ENCODE data around the gene PF4V1. TPM values are rescaled to one million over a fixed set of nuclear protein-coding genes. Genes with fewer than 3 reads are reported as not detected.

PF4V1 gene
- total RNA-seq, 2 donors from 2014 or later = not detected

DNA sequence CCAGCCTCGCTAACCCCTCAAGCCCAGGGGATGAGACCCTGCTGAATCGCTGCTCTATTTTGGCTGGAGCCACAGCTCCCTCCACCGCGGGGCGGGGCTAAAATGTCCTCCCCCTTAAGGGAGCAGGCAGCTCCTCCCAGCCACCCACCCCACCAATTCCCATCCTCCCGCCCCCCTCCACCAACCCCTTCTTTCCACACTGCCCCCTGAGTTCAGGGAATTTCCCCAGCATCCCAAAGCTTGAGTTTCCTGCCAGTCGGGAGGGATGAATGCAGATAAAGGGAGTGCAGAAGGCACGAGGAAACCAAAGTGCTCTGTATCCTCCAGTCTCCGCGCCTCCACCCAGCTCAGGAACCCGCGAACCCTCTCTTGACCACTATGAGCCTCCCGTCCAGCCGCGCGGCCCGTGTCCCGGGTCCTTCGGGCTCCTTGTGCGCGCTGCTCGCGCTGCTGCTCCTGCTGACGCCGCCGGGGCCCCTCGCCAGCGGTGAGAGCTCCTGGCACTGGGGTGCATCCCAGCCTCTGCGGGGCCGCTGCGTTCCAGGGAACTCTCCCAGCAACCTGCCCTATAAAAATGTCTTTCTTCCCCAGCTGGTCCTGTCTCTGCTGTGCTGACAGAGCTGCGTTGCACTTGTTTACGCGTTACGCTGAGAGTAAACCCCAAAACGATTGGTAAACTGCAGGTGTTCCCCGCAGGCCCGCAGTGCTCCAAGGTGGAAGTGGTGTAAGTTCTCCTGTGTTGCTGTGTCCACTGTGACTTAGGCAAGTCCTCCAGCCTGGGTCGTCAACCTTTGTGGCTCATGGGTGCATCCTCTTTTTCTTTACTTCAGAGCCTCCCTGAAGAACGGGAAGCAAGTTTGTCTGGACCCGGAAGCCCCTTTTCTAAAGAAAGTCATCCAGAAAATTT is 16.5 kb upstream of the PF4V1 start, which contains the start of gene CXCL6:
Gene CXCL6, plus strand, starts transcription at position 306 of the 907 bp plus-strand sequence. Its CDS starts 73 bp downstream, at position 379.
- H3K9me3 Mint-ChIP-seq = no peaks in the 10 kb centered on the region
- ATAC-seq (replicated peaks) = no peak
- no peaks in the 10 kb centered on the region for H3K4me1 Mint-ChIP-seq
- H3K27ac Mint-ChIP-seq = no peak within 1 kb of the TSS
- no peak within 1 kb of the TSS for H3K4me3 Mint-ChIP-seq
- peaks cover 25% of the 10 kb centered on the region for H3K27me3 Mint-ChIP-seq
- no peaks in the 10 kb centered on the region for H3K36me3 Mint-ChIP-seq (ENCODE audit: low read depth)

DNA sequence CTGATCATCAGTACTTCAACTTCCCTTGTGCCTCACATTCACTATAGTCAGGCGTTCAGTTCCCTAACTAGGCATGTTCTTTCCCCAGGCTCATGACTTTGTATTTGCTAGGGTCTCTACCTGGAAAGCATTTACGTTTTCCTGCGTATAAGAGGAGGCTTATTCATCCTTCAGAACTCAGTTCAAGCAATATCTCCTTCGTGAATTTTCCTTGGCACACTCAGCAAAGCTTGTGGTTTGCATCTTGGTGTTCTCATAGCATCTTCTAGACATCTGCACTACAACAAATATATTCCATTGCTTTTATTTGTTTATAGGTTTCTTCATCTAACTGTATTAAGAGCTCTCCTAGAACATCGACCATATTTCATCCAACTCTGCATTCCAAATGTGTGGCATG is 14.0 kb upstream of the PF4V1 start:
- Mint-ChIP-seq H3K4me1 (no peaks in the 10 kb centered on the region), H3K4me3 (no peak overlapping the region), H3K9me3 (no peaks in the 10 kb centered on the region), H3K27me3 (peaks cover 25% of the 10 kb centered on the region), H3K27ac (no peak overlapping the region), H3K36me3 (ENCODE audit: low read depth) (no peaks in the 10 kb centered on the region)
- ATAC-seq (replicated peaks) = no peak

DNA sequence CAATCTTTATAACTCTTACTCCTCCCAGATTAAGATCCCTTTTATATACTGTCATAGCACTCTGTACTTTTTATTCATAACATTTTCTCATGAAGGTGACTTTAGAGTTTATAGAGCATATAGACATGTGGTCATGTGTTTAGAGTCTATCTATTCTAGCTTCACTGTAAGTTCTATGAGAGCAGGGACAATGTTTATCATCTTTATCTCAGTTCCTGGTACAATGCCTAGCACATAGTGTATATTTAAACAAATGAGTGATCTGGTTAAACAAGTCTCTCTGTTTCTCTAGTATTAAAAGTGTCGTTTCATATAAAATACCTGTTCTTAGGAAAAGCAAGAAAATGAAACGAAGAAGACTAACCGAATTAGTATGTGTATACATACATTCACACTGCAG is 13.4 kb upstream of the PF4V1 start:
- Mint-ChIP-seq H3K27me3 (peaks cover 29% of the 10 kb centered on the region), H3K9me3 (no peaks in the 10 kb centered on the region), H3K4me1 (no peaks in the 10 kb centered on the region), H3K36me3 (ENCODE audit: low read depth) (no peaks in the 10 kb centered on the region), H3K4me3 (no peak overlapping the region), H3K27ac (no peak overlapping the region)
- no peak for ATAC-seq (replicated peaks)

DNA sequence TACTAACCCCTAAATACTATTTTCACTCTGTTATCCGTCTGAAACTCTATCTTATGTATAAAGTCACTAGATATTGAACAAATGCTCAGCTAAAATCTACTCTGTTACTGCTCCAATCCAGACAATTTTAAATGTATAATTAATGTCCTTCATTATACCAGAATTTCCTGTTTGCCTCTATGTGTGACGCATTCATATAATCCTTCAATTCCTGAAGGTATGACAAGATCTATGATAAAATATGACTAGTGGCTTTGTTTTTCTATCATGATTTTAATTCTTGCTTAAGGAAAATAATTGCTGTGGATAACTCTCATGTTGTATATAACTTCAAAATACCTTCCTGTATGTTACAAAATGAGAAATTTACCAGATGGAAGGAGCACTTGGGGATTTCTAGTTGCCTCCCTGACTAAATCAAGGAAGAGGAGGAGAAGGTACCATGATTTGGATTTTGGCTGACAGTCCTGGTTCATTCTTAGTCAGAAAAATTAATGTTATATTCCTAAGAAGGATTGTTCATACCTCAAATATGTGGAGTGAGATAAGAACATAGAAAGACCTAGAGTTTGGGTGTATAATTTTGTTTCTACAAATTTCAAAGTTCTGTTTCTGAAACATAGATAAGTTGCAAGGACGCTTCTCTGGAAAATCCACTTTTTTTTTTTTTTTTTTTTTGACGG is 11.7 kb upstream of the PF4V1 start:
- Mint-ChIP-seq H3K36me3 (ENCODE audit: low read depth) (no peaks in the 10 kb centered on the region), H3K4me3 (no peak overlapping the region), H3K4me1 (no peaks in the 10 kb centered on the region), H3K27ac (no peak overlapping the region), H3K9me3 (no peaks in the 10 kb centered on the region), H3K27me3 (peaks cover 31% of the 10 kb centered on the region)
- no peak for ATAC-seq (replicated peaks)

DNA sequence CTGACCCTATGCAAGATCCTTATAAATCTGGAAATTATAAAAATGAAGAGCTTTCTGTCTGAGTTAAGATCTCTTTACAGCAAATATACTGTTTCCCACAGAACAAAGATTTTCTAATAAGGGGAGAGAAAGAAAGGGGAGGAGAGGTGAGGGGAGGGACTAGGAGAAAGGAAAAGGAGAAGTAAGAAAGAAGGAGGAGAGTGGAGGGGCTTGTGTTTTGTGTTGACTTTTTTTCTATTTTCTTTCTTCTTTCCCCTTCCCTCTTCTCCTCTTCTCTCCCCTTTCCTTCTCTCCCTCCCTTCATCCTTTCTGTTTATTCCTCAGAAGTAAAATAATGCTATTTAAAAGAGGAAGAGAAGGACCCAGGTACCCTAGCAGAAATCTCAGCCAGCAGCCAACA is 10.4 kb upstream of the PF4V1 start:
- H3K9me3 Mint-ChIP-seq = no peaks in the 10 kb centered on the region
- no peak overlapping the region for H3K27ac Mint-ChIP-seq
- H3K4me3 Mint-ChIP-seq = no peak overlapping the region
- H3K27me3 Mint-ChIP-seq = peaks cover 22% of the 10 kb centered on the region
- no peak for ATAC-seq (replicated peaks)
- H3K4me1 Mint-ChIP-seq = no peaks in the 10 kb centered on the region
- no peaks in the 10 kb centered on the region for H3K36me3 Mint-ChIP-seq (ENCODE audit: low read depth)

DNA sequence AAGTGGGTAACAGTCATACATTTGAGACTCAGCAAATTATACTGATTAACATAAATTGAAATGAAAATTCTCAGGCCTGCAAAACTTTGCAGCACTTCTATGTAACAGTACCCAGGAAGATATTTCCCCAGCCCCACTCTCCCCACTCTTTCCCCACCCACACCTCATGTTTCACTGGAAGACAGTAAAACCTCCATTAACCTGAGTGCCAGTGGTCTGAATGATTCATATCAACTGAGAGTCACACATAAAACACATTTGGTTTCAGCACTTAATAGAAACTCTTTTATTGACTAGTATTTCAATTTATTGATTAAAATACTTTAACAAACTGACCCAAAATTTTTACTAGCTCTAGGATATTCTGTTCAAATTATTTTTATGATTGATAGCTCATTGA is 9.7 kb upstream of the PF4V1 start:
- no peak overlapping the region for H3K27ac Mint-ChIP-seq
- H3K27me3 Mint-ChIP-seq = peaks cover 22% of the 10 kb centered on the region
- no peak for ATAC-seq (replicated peaks)
- H3K4me1 Mint-ChIP-seq = no peaks in the 10 kb centered on the region
- H3K9me3 Mint-ChIP-seq = no peaks in the 10 kb centered on the region
- no peak overlapping the region for H3K4me3 Mint-ChIP-seq
- no peaks in the 10 kb centered on the region for H3K36me3 Mint-ChIP-seq (ENCODE audit: low read depth)

DNA sequence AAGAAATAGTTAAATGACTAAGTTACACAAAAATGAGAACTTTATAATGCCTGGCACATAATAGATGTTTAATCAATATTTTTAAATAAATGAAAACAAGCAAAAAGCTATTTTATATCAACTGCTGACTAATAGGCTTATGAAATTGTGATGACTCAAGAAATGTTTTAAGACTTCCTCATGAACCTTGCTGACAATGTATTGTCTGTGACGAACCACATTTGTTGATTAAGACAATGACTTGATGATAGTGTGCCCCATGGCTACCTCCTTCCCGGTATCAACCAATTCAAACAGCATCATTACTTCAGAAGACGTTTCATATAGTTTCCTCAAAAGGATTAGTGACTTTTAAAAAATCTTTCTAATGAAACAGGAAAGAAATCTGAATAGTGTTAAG is 8.8 kb upstream of the PF4V1 start:
- no peaks in the 10 kb centered on the region for H3K4me1 Mint-ChIP-seq
- H3K9me3 Mint-ChIP-seq = no peaks in the 10 kb centered on the region
- no peaks in the 10 kb centered on the region for H3K36me3 Mint-ChIP-seq (ENCODE audit: low read depth)
- peaks cover 15% of the 10 kb centered on the region for H3K27me3 Mint-ChIP-seq
- no peak overlapping the region for H3K27ac Mint-ChIP-seq
- no peak overlapping the region for H3K4me3 Mint-ChIP-seq
- ATAC-seq (replicated peaks) = no peak

DNA sequence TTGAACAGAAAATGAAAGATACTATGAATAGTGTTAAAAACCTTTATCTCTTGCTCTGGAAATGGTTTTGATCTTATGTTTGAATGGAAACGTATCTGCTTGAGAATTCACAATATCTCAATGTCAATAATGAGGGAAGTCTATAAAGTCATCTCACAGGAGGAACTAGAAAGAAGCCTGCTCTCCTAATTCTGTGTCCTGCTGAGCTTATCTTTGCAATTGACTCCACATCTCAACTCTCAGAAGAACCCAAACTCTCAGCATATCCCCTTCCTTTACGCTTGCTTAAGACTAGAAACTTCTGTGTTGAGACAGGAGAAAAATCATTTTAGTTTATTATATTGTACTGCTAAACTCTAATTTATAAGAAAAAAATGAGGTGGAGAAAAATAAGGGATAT is 8.3 kb upstream of the PF4V1 start:
- no peak overlapping the region for H3K27ac Mint-ChIP-seq
- no peaks in the 10 kb centered on the region for H3K36me3 Mint-ChIP-seq (ENCODE audit: low read depth)
- peaks cover 11% of the 10 kb centered on the region for H3K27me3 Mint-ChIP-seq
- no peaks in the 10 kb centered on the region for H3K4me1 Mint-ChIP-seq
- H3K4me3 Mint-ChIP-seq = no peak overlapping the region
- no peak for ATAC-seq (replicated peaks)
- H3K9me3 Mint-ChIP-seq = no peaks in the 10 kb centered on the region

DNA sequence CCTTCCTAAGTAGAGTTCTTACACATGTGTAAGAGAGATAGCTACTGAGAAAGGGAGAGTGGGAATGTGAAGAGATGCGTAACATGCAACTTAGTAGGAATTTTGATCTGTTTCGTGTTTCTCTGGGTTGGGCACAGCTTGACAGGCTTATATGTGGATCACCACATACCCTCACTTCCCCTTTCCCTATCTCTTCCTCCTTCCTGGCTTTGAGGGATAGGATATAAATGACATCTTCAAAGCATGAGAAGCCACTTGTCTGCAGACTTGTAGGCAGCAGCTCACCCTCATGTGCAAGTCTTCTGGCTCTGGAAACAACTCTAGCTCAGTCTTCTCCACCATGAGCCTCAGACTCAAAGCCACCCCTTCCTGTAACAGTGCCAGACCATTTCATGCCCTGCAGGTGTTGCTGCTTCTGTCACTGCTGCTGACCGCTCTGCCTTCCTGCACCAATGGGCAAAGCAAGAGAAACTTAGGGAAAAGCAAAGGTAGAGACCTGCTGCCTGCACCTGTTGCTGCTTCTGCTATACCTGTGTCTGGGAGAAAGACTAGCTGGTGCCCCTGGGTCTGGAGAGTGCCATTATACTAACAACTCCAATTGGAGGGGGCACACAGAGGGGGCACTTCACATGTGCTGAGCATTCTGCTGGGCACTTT is 5.4 kb upstream of the PF4V1 start:
- no peak for ATAC-seq (replicated peaks)
- Mint-ChIP-seq H3K9me3 (no peaks in the 10 kb centered on the region), H3K36me3 (ENCODE audit: low read depth) (no peaks in the 10 kb centered on the region), H3K4me1 (no peaks in the 10 kb centered on the region), H3K4me3 (no peak overlapping the region), H3K27ac (no peak overlapping the region), H3K27me3 (peaks cover 12% of the 10 kb centered on the region)

DNA sequence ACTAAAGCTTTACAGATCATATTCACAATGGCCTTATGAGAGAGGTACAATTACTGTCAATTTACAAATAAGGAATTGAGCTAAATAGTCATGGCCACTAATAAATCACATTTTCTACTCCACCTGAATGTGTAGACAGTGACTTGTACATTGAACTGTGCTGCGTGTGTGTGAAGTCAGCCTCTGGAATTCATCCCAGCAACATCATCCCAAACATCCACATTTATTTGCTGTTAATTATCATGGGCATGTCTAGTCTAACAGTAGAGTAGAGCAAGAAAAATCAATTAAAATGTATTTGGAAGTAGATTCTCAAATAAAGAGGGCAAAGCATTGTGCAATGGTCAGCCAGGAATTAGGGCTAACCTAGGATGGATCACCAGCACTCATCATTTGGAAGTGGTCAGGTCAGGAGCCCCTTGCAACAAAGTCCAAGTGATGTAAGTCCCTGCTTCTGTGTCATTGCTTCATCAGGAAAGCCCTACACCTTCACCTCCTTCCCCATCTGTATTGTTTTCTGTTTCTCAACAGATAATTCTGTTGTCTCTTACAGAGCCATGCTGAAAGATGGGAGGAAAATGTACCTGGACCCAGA is 4.8 kb upstream of the PF4V1 start:
- Mint-ChIP-seq H3K27ac (no peak overlapping the region), H3K27me3 (peaks cover 12% of the 10 kb centered on the region), H3K9me3 (no peaks in the 10 kb centered on the region)

DNA sequence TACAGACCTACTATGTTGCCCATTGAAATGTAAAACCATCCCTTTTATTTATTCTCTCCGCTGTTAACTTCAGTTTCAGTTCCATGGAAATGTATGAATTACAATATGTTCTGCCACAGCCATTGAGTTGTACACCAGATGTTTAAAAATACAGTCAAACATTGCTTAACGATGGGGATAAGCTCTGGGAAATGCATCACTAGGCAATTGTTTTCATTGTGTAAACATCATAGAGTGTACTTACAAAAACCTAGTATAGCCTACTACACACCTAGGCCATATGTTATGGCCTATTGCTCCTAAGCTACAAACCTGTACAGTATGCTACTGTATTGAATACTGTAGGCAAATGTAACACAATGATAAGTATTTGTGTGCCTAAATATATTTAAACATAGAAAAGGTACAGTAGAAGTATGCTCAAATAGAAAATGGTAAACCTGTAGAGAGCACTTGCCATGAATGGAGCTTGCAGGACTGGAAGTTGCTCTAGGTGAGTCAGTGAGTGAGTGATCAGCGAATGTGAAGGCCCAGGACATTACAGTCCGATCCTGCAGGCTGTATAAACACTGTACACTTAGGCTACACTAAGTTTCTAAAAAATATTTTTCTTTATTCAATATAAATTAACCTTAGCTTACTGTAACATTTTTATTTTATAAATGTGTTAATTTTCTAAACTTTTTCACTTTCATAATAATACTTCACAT is 2.7 kb upstream of the PF4V1 start:
- Mint-ChIP-seq H3K36me3 (ENCODE audit: low read depth) (no peaks in the 10 kb centered on the region), H3K4me3 (no peak overlapping the region), H3K27me3 (peaks cover 13% of the 10 kb centered on the region), H3K9me3 (no peaks in the 10 kb centered on the region), H3K27ac (no peak overlapping the region), H3K4me1 (no peaks in the 10 kb centered on the region)
- no peak for ATAC-seq (replicated peaks)

More for the DNA sequence above, 4.8 kb upstream of the PF4V1 start:
- no peaks in the 10 kb centered on the region for H3K36me3 Mint-ChIP-seq (ENCODE audit: low read depth)
- no peak for ATAC-seq (replicated peaks)
- no peaks in the 10 kb centered on the region for H3K4me1 Mint-ChIP-seq
- no peak overlapping the region for H3K4me3 Mint-ChIP-seq

DNA sequence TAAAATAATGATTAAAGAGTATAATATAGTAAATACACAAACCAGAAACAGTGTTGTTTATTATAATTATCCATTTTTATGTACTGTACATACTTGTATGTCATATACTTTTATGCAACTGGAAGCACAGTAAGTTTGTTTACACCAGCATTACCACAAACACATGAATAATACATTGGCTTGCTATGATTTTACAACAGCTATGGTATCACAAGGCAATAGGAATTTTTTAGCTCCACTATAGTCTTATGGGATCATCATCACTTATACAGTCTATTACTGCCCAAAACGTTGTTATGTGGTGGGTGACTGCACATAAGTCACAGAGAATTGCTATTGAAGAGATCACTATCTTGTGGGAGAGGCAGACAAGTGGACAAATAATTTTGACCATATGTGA is 1.8 kb upstream of the PF4V1 start:
- Mint-ChIP-seq H3K27me3 (peaks cover 13% of the 10 kb centered on the region), H3K36me3 (ENCODE audit: low read depth) (no peaks in the 10 kb centered on the region), H3K9me3 (no peaks in the 10 kb centered on the region), H3K27ac (no peak overlapping the region), H3K4me1 (no peaks in the 10 kb centered on the region), H3K4me3 (no peak overlapping the region)
- no peak for ATAC-seq (replicated peaks)

DNA sequence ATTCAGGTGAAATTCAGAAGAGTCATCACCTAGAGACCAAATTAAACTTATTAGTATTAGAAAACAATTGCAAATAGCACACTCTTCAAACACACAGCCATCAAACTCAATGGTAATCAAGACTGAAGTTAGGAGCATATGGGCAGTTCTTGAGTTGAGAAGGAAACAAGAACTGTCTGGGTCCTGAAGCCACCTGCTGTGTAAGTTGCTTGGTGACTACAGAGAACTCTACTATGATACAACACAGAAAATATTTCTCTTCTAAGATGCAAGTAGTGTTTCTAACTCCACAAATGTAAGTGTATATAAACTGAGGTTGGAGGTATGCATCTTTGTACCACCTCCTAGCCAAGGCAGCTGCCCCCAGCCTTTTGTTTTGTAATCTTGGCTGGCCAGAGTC is 325 bp upstream of the PF4V1 start:
- H3K27me3 Mint-ChIP-seq = peaks cover 13% of the 10 kb centered on the region
- ATAC-seq (replicated peaks) = no peak
- H3K4me1 Mint-ChIP-seq = no peaks in the 10 kb centered on the region
- H3K36me3 Mint-ChIP-seq (ENCODE audit: low read depth) = no peaks in the 10 kb centered on the region
- no peaks in the 10 kb centered on the region for H3K9me3 Mint-ChIP-seq
- H3K27ac Mint-ChIP-seq = no peak overlapping the region
- H3K4me3 Mint-ChIP-seq = no peak overlapping the region

Measured in activated T-helper 17 cell treated with anti-CD3 and anti-CD28 coated beads, Interleukin-2, amount 50 U/mL, for 72 hours (primary cell).